Brain microvascular endothelial cell (primary cell): ENCODE data around the gene CDC7.

ENCODE experiments used
- DNase-seq: peaks from one replicate; pipeline ENCODE4 v3.0.0-alpha.2; 2020
- H3K27ac ChIP-seq: fragments of 250-450 bp; sonication (Bioruptor Pico); 2 replicates; pipeline ENCODE4 v1.5.1; 2020; ENCODE audit warnings: mild to moderate bottlenecking, moderate library complexity
- H3K27me3 ChIP-seq: fragments of 250-450 bp; sonication (Bioruptor Pico); replicated peaks from 2 replicates; pipeline ENCODE4 v1.5.1; 2020; ENCODE audit warnings: mild to moderate bottlenecking
- H3K36me3 ChIP-seq: fragments of 250-450 bp; sonication (Bioruptor Pico); replicated peaks from 2 replicates; pipeline ENCODE4 v1.5.1; 2020; ENCODE audit warnings: mild to moderate bottlenecking
- H3K4me3 ChIP-seq: 2 replicates; pipeline ENCODE4 v1.5.1; 2011; ENCODE audit warnings: low read depth, mild to moderate bottlenecking, control low read depth, low read length, moderate library complexity
- in situ Hi-C: cut with HindIII; loops from 2 replicates; pipeline ENCODE4 v1.10.0; 2017; ENCODE audit warnings: low sequenced_read_pairs, low pct_ligation_motif_present
- TF ChIP-seq, protein P1 (sequence below): IDR thresholded peaks from 2 replicates; pipeline ENCODE4 v1.5.1; 2011; ENCODE audit warnings: low read depth, mild to moderate bottlenecking, moderate library complexity, low read length, control low read depth, inconsistent platforms; ENCODE audit errors: missing control alignments

CDC7 gene

DNA sequence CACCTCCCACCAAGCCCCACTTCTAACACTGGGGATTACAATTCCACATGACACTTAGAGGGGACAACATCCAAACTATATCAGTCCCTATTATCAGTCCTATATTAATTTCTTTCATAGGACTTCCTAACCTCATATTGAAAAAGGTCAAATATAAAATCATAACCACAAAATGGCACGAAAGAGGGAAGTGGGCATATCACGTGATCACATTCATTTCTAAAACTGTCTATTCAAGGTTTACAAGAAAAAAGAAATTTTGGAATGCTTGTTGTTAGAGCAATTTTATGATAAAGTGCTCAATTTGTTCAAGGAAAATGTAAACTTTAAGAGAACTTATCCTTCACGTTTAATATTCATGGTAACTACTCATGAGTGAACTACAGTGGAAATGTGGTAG, 13.2 kb upstream of the CDC7 start:
- DNase-seq = no peak
- TF ChIP-seq, protein P1, sequence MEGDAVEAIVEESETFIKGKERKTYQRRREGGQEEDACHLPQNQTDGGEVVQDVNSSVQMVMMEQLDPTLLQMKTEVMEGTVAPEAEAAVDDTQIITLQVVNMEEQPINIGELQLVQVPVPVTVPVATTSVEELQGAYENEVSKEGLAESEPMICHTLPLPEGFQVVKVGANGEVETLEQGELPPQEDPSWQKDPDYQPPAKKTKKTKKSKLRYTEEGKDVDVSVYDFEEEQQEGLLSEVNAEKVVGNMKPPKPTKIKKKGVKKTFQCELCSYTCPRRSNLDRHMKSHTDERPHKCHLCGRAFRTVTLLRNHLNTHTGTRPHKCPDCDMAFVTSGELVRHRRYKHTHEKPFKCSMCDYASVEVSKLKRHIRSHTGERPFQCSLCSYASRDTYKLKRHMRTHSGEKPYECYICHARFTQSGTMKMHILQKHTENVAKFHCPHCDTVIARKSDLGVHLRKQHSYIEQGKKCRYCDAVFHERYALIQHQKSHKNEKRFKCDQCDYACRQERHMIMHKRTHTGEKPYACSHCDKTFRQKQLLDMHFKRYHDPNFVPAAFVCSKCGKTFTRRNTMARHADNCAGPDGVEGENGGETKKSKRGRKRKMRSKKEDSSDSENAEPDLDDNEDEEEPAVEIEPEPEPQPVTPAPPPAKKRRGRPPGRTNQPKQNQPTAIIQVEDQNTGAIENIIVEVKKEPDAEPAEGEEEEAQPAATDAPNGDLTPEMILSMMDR = no peak
- H3K36me3 ChIP-seq = no peaks in the 10 kb centered on the region
- H3K4me3 ChIP-seq = no peak overlapping the region
- no peaks in the 10 kb centered on the region for H3K27me3 ChIP-seq
- in situ Hi-C loops = no loop called here
- H3K27ac ChIP-seq = no peak overlapping the region

DNA sequence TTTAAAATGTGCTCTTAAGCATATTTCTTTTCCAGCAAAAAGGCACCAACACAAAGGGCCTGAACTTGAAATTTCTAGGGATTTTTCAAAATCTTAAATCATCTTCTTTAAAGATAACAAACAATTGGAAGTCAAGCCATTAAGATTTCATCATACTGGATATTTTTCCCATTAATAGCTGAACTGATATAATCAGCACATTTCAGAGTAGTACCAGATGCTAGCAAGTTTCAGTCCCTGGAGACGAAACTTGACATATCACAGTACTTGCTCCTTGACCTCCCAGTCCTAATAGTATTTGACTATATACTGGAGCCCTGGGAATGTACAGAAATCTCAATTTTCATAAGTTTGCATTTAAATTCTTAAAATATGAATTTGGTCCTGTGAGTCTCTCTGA, 10.2 kb upstream of the CDC7 start:
- in situ Hi-C loops = no loop called here
- no peaks in the 10 kb centered on the region for H3K36me3 ChIP-seq
- TF ChIP-seq, protein P1 = no peak
- no peak overlapping the region for H3K27ac ChIP-seq
- DNase-seq = no peak
- no peak overlapping the region for H3K4me3 ChIP-seq
- H3K27me3 ChIP-seq = no peaks in the 10 kb centered on the region

DNA sequence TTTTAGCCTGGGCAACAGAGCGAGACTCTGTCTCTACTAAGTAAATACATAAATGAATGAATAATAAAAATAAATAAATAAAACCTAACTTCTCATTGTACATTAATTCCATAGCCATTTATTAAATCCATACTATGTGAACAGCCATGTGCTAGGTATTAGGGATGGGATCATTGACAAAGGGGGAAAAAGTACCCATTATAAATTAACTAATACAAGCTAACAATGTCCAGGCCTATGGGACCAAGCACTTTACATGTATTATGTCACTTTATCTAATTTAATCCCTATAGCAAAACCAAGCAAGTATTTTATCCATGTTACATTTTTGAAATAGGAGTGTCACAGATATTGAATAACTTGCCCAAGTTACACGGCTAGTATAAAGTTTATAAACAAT, 2.6 kb upstream of the CDC7 start:
- in situ Hi-C loops = no loop called here
- Histone ChIP-seq H3K27me3 (no peaks in the 10 kb centered on the region), H3K36me3 (no peaks in the 10 kb centered on the region), H3K4me3 (no peak overlapping the region), H3K27ac (no peak overlapping the region)
- TF ChIP-seq, protein P1 = no peak
- DNase-seq = no peak

DNA sequence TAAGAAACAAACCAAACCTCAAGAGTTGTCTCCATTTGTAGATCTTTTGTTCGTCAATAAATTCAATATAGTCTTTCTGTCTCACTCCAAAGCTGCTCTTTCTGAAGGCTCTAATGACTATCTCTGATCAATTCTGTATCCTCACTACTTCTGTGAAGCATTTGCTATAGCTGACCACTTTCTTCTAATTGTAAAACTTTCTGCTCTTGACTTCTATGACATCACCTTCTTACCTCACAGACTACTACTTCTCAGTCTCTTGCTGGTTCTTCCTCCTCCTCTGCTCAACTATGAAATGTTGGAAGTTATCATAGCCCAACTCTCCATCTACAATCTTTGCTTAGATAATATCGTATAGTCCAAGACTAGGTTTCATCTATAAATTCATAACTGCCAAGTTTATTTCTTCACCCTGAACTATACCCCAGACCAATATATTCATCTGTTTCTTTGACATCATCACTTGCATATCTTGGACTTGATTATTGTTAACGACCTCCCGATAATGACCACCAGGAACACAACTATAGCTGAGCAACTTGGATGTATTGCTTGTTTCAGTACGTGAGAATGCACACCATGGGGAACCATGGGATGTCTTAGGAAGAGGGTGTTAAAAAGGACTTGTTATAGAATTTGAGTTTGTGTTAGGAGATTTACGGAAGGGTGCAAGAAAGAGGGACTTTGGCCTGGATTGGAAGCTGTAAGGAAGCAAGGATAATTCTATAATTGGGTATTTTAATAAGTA, 2.0 kb upstream of the CDC7 start:
- Histone ChIP-seq H3K27me3 (no peaks in the 10 kb centered on the region), H3K36me3 (no peaks in the 10 kb centered on the region), H3K27ac (no peak overlapping the region), H3K4me3 (no peak overlapping the region)
- TF ChIP-seq, protein P1 = no peak
- DNase-seq = no peak
- in situ Hi-C loops = no loop called here

DNA sequence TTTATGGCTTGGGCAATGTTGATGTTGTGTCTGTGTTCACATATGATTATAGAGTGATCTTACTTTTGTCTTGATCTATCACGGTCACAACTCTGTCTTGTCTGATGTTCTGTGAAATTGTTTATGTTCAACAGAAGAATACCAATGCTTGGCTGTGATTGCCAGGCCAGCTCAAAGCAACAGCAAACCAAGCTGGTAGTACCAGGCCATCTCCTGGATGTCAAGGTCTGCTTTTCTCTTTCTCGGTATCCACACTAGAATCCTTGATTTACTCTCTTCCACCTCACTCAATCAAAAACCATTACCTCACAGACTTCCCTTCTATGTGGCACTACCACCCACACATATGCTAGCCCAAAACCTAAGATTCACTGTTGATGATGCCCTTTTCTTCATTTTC, 1.3 kb upstream of the CDC7 start:
- H3K27me3 ChIP-seq = no peaks in the 10 kb centered on the region
- no peak overlapping the region for H3K4me3 ChIP-seq
- in situ Hi-C loops = no loop called here
- H3K36me3 ChIP-seq = no peaks in the 10 kb centered on the region
- H3K27ac ChIP-seq = no peak overlapping the region
- TF ChIP-seq, protein P1 = no peak
- no peak for DNase-seq
